Measurements from ENCODE around the gene GPR171.
"Not testable (repeated sequence)": the region's sequence is repeated elsewhere in the genome, so short reads cannot be mapped to it uniquely, and the experiment has no call there.

GPR171 gene, protein sequence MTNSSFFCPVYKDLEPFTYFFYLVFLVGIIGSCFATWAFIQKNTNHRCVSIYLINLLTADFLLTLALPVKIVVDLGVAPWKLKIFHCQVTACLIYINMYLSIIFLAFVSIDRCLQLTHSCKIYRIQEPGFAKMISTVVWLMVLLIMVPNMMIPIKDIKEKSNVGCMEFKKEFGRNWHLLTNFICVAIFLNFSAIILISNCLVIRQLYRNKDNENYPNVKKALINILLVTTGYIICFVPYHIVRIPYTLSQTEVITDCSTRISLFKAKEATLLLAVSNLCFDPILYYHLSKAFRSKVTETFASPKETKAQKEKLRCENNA

GRCh38 chr3:151203051-151203420 is at the start of gene GPR171:
Gene GPR171 (minus strand): TSS chr3:151203216. CDS start chr3:151199386, 3,830 bp downstream.
- DNase-seq = no peak

DNA sequence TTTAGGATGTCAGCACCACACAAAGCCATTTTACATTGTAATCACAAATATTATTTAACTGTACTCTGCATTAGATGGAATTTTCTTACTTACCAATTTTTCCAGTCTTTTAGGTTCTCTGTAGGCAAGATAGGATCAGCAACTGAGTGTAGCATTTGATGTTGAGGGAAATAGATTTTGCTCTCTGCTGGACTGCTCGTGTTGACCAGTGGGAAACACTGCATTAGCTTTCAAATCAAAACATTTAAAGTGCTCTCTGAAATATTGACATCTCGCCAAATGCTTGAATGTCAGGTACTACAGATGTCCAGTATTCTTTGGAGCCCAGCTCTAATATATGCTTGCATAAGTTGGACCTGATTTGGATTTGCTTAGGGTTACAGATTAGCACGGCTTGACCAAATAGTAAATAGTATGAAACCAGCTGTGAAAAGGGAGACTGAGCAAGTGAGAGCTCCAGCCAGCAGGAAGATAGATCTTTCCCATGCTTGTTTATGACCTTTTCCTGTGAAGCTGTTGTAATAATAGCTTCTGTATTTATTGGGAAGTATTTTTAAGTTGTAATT is 45.8 kb upstream of the GPR171 start:
- no peak for DNase-seq

DNA sequence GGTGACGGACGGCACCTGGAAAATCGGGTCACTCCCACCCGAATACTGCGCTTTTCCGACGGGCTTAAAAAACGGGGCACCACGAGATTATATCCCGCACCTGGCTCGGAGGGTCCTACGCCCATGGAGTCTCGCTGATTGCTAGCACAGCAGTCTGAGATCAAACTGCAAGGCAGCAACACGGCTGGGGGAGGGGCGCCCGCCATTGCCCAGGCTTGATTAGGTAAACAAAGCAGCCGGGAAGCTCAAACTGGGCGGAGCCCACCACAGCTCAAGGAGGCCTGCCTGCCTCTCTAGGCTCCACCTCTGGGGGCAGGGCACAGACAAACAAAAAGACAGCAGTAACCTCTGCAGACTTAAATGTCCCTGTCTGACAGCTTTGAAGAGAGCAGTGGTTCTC is 39.0 kb upstream of the GPR171 start:
- not testable (repeated sequence) for DNase-seq

GRCh38 chr3:151236736-151237135 is 33.7 kb upstream of the GPR171 start:
- DNase-seq = no peak

DNA sequence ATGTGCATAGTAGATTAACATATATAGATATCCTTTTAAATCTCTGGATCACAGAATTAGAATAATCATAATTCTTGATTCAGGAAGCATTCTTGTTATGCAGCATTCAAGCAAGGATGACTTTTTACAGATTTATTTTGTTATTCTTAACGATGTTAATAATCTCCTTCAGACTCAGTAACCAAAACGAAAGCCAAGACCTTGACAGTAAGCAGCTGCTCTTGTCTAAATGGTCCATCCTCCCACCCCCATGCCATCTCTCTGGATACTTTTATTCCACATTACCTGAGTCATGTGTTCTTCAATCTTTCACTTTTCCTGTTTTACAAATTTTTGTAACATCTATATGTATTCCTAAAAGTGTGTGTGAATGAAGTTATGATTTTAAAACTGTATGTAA is 33.3 kb upstream of the GPR171 start:
- DNase-seq = no peak

DNA sequence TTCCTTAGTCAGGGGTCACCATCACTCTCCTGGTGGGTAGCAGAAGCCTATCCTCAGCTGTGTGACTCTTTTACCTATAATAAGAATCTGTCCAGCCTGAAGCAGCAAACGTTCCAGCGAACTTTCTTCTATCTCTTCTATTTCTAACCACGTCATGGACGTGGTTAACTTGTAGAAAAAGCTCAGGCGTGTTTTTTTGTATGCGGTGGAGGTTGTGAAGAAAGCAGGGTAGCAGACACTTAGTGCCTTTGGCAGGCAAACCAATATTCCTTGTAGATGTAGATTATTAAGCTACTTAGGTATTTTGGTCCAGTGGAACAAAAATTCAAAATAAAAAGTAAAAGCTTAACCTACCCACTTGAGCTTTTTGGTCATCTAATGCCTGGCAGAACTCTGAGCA is 31.8 kb upstream of the GPR171 start:
- DNase-seq = no peak

DNA sequence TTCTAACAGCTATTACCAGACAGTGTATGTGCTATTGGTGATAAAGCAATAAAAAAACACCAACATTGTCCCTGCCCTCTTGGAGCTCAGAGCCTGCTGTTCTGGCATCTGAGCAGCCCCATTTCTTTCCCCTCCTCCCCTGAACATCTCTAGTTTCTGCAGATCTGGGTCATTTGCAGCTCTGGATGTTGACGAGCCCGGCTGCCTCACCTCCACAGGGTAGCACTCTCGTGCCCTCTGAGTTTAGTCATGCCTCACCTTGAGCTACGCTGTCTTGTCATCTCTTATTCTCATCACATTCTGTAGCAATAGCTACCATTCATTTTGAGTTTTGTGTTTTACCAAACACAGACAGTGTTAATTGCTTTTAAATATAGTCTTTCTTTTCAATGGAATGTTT is 30.0 kb upstream of the GPR171 start:
- DNase-seq = no peak

DNA sequence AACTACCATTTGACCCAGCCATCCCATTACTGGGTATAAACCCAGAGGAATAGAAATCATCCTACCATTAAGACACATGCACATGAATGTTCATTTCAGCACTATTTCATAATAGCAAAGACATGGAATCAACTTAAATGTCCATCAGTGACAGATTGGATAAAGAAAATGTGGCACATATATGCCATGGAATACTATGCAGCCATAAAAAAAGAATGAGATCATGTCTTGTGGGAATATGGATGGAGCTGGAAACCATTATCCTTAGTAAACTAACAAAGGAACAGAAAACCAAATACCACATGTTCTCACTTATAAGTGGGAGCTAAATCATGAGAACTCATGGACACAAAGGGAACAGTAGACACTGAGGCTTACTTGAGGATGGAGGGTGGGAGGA is 29.4 kb upstream of the GPR171 start:
- DNase-seq = not testable (repeated sequence)

DNA sequence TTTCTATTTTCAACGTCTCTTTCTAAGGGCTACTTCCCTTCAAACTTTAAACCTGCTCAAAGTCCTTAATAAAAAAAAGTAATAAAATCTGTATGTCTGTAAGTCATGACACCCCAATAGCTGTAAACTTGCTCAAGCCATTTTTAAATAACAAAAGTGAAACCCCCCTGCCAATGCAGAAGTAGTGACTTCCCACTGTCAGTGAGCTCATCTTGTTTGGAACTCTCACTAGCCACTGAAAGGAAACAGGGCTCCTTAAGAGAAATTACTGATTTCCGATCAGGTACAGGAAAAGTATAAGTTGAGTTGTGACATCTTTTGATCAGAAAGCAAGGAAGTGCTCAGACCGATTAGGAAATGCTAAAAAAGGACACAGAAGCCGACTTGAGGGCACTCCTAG is 27.6 kb upstream of the GPR171 start:
- no peak for DNase-seq

- DNase-seq = no peak
Observed at GRCh38 chr3:151228666-151229040, 25.6 kb upstream of the GPR171 start.

GRCh38 chr3:151227807-151228665 is 25.0 kb upstream of the GPR171 start:
- no peak for DNase-seq

GRCh38 chr3:151227266-151227806 is 24.3 kb upstream of the GPR171 start:
- DNase-seq = no peak

DNA sequence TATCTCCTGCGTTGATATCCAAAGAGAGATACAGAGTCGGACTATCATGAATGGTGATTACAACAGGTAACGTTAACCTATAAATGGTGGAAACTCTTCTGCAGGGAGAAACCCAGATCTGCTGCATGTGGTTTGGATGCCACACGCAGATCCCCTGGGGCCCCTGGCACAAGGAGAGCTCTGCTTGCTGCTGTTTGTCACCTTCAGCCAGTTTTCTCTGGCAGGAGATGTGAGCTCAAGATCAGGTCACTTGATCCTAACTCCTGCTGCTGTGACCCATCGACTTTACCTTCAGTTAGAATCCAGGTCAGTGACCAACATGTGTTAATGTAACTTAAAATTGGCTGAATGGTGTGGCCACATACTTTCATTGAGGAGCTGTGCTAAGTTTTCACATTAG is 23.8 kb upstream of the GPR171 start:
- no peak for DNase-seq

GRCh38 chr3:151226088-151226563 is 23.1 kb upstream of the GPR171 start:
- DNase-seq = no peak

- DNase-seq = no peak
Observed at GRCh38 chr3:151225040-151225975, 22.3 kb upstream of the GPR171 start.

- no peak for DNase-seq
Observed at GRCh38 chr3:151224268-151224866, 21.4 kb upstream of the GPR171 start.

DNA sequence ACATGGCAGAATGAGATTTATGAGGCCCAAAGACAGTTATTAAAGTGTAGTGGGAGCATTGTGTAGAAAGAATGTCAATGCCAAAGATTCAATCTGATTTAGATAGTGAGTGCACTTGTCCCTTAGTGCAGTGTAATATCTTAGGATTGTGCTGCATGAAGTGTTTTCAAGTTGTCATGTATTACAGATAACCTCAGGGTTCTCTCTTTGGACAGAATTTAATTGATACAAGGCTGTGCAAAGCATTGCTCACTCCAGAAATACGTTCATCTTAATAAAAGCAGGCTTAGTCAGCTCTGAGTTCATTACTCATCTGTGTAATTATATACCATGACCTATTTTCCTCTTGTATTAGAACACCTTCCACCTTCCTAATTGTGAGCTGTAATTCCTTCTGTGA is 16.0 kb upstream of the GPR171 start:
- no peak for DNase-seq

DNA sequence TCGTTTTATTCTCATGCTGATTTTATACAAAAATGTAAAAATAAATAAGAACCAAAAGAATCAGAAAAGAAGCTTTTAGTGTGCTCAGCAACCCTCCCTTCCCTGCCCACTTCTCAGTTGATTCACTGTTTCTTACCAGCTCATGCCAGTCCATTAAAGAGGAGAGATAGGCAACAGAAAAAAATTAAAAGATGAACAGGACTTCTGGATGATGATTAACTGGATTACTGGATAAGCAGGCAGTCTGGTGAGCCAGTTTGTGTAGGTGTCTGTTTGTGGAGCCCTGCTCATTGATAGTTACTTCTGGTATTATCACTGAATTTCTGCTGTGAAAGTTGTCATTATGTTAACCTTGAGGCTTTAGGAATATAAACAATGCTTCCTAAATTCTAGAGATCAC is 15.1 kb upstream of the GPR171 start:
- DNase-seq = no peak

DNA sequence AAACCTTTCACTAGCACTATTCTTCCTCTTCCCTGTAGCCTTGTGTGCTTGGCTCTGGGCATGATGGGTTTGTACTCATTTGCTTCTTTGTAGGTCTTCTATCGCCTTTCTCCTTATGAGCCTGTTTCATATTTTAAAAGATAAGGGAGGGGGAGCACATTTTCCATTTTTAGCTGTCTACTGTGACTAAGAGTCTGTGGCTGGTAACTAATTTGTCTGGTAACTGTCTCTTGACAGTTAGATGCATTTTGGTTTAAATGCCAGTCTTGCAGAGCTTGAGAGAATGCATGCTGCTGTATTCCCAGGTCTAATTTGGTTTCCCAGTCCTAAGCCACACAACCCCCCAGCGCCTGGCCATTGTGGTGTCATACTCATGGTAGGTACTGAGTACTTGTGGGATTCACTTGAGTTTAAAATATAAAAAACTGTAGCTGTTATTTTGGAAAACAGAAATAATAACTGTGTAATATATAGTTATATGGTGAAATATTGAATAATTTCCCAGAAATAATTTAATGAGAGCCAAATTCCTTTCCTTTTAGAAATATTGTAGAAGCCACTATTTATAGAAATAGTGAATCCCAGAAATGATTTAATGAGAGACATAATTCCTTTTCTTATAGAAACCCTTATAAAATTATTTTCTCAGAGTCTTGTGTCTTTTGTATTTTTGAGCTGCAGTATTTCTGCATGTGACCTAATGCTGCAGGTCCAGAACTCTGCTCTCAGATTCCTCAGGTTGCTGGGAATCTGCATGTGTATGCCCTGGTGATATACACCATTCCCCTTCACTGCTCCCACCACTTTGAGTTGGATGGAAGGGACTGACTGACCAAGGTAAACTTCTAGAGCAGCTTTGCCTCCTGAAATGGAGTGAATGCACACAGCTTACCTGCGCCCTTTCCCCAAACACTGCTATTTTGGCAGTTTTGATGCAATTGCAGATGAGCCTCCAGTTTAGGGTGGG is 13.9 kb upstream of the GPR171 start:
- DNase-seq = no peak

- no peak for DNase-seq
Observed at GRCh38 chr3:151214459-151214858, 11.4 kb upstream of the GPR171 start.

DNA sequence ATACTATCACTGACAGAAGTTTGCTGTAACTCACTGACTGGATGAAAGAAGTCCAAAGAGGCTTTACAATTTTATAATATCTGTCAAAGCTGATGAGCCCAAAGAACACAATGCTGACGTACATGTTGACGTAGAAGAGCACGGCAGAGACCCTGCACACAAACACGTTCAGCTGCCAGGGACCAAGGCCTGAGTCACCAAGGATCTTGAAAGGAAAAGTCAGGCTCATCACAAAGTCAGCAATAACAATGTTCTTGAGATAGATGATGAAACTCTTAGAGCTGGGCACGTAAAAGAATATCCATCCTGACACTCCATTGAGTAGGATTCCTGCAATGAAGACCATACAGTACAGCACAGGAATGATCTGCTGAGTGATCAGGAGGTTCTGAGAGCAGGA is 10.9 kb upstream of the GPR171 start:
- no peak for DNase-seq
